Activated T-helper 1 cell treated with anti-CD3 and anti-CD28 coated beads, Interleukin-12 subunit alpha, Interleukin-12 subunit beta, Interleukin-2, Interleukin-4 antibody, amounts not matched to agents 30 ng/mL and 10 ng/mL and 1 ng/mL, durations not matched to agents 14 hours and 24 hours and 36 hours (primary cell): ENCODE results near the gene FMN1. TPM values are rescaled to one million over a fixed set of nuclear protein-coding genes. Genes with fewer than 3 reads are reported as not detected.
"Not testable (repeated sequence)": the region's sequence is repeated elsewhere in the genome, so short reads cannot be mapped to it uniquely, and the experiment has no call there.

ENCODE experiments used
- DNase-seq: peaks from one replicate; pipeline ENCODE4 v3.0.0; 2021; ENCODE audit warnings: low spot score
- H3K27ac Mint-ChIP-seq: one replicate; pipeline ENCODE4 v1.8.0; 2021; ENCODE audit warnings: mild to moderate bottlenecking, mixed read lengths
- H3K27me3 Mint-ChIP-seq: one replicate; pipeline ENCODE4 v1.8.0; 2022; ENCODE audit warnings: mild to moderate bottlenecking, moderate library complexity, mixed read lengths; ENCODE audit not compliant: insufficient read depth
- H3K36me3 Mint-ChIP-seq: one replicate; pipeline ENCODE4 v1.8.0; 2021; ENCODE audit warnings: low read depth, mixed read lengths
- H3K4me1 Mint-ChIP-seq: one replicate; pipeline ENCODE4 v1.8.0; 2021; ENCODE audit warnings: low read depth, mixed read lengths
- H3K4me3 Mint-ChIP-seq: one replicate; pipeline ENCODE4 v1.8.0; 2021; ENCODE audit warnings: mild to moderate bottlenecking, moderate library complexity, mixed read lengths
- H3K9me3 Mint-ChIP-seq: one replicate; pipeline ENCODE4 v1.8.0; 2021; ENCODE audit warnings: mixed read lengths
- intact Hi-C: fragments of 100-400 bp; cut with micrococcal nuclease; formaldehyde crosslinking; loops from one replicate; pipeline ENCODE4 v1.15.1; 2024
- total RNA-seq: library from RNA; stranded (reverse); gene quantifications from 2 replicates; pipeline ENCODE4 v1.2.3, GENCODE V29; 2022

FMN1 gene
- total RNA-seq, 1 donor from 2014 or later: 0.03 TPM

GRCh38 chr15:33089878-33090757 lies 104.4 kb downstream of the FMN1 start:
- Mint-ChIP-seq H3K4me3 (no peak overlapping the region), H3K27ac (no peak overlapping the region), H3K36me3 (no peaks in the 10 kb centered on the region), H3K27me3 (peaks cover 7% of the 10 kb centered on the region), H3K9me3 (no peaks in the 10 kb centered on the region), H3K4me1 (no peaks in the 10 kb centered on the region)
- DNase-seq: no peak
- intact Hi-C loops: loop anchor here (10.0 kb wide), 1 partner anchor 415 kb away; no protein-coding TSS in a partner anchor

GRCh38 chr15:33089165-33089877 lies 105.2 kb downstream of the FMN1 start:
- intact Hi-C loops: loop anchor here (10.0 kb wide), 1 partner anchor 415 kb away; no protein-coding TSS in a partner anchor
- no peak overlapping the region for H3K27ac Mint-ChIP-seq
- H3K36me3 Mint-ChIP-seq: no peaks in the 10 kb centered on the region
- no peak for DNase-seq
- H3K9me3 Mint-ChIP-seq: no peaks in the 10 kb centered on the region
- no peak overlapping the region for H3K4me3 Mint-ChIP-seq
- H3K27me3 Mint-ChIP-seq: peaks cover 7% of the 10 kb centered on the region
- no peaks in the 10 kb centered on the region for H3K4me1 Mint-ChIP-seq

- H3K27ac Mint-ChIP-seq: no peak overlapping the region
- intact Hi-C loops: loop anchor here (1.0 to 10.0 kb wide), 5 partner anchors 46 to 614 kb away; no protein-coding TSS in a partner anchor
- H3K36me3 Mint-ChIP-seq: no peaks in the 10 kb centered on the region
- H3K4me1 Mint-ChIP-seq: no peaks in the 10 kb centered on the region
- H3K4me3 Mint-ChIP-seq: no peak overlapping the region
- H3K9me3 Mint-ChIP-seq: no peaks in the 10 kb centered on the region
- DNase-seq: no peak
- H3K27me3 Mint-ChIP-seq: peaks cover 4% of the 10 kb centered on the region
These were observed 107.9 kb downstream of the FMN1 start for GRCh38 chr15:33086500-33087121.

DNA sequence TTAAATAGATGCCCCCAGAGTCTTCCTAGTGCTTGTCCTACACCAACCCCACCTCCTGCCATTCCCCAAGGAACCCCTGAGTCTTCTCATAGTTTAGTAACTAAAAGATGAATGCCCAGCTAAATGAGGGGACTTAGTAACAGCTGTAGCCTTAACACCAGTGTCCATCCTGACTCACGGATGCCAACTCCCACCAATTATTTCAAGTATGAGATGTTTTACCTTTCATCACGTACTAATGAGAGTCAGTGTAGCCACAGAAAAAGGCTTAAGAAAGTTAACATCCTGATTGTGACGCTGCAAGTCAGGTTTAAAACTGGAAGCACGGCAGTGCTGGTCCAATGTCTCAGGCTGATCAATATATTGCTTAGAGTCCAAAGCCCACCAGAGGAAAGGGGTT lies 109.9 kb downstream of the FMN1 start:
- H3K4me1 Mint-ChIP-seq: no peaks in the 10 kb centered on the region
- no peak for DNase-seq
- H3K36me3 Mint-ChIP-seq: no peaks in the 10 kb centered on the region
- H3K9me3 Mint-ChIP-seq: no peaks in the 10 kb centered on the region
- intact Hi-C loops: loop anchor here (10.0 kb wide), 1 partner anchor 420 kb away; no protein-coding TSS in a partner anchor
- peaks cover 4% of the 10 kb centered on the region for H3K27me3 Mint-ChIP-seq
- H3K27ac Mint-ChIP-seq: no peak overlapping the region
- H3K4me3 Mint-ChIP-seq: no peak overlapping the region

- Mint-ChIP-seq H3K4me3 (no peak overlapping the region), H3K27me3 (peaks cover 4% of the 10 kb centered on the region), H3K9me3 (no peaks in the 10 kb centered on the region), H3K4me1 (no peaks in the 10 kb centered on the region), H3K27ac (no peak overlapping the region), H3K36me3 (no peaks in the 10 kb centered on the region)
- intact Hi-C loops: loop anchor here (10.0 kb wide), 1 partner anchor 421 kb away; no protein-coding TSS in a partner anchor
- DNase-seq: no peak
These were observed 111.1 kb downstream of the FMN1 start for GRCh38 chr15:33083232-33084081.

DNA sequence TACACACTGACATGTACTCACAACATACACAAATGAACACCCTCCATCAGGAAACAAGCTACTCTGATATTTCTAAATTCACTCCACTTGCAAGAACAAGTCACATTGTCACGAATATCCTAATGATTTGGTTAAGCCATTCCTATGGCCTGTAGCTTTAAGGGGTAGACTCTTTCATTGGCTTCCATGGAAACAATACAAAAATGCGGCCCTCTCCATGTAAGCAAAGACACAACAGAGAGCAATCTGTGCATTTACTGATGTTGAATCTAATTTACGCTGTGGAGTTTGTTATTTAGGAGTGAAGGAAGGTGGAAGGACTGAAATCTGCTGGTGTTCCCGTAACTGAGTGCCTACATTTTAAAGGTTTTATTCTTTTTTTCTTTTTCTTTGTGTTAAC lies 114.5 kb downstream of the FMN1 start:
- Mint-ChIP-seq H3K4me1 (no peaks in the 10 kb centered on the region), H3K27ac (no peak overlapping the region), H3K36me3 (no peaks in the 10 kb centered on the region), H3K4me3 (no peak overlapping the region), H3K27me3 (peaks cover 9% of the 10 kb centered on the region), H3K9me3 (no peaks in the 10 kb centered on the region)
- no peak for DNase-seq
- intact Hi-C loops: loop anchor here (10.0 kb wide), 1 partner anchor 425 kb away; no protein-coding TSS in a partner anchor

- H3K27ac Mint-ChIP-seq: no peak overlapping the region
- no peaks in the 10 kb centered on the region for H3K9me3 Mint-ChIP-seq
- H3K4me3 Mint-ChIP-seq: no peak overlapping the region
- peaks cover 9% of the 10 kb centered on the region for H3K27me3 Mint-ChIP-seq
- no peak for DNase-seq
- no peaks in the 10 kb centered on the region for H3K36me3 Mint-ChIP-seq
- intact Hi-C loops: no loop called here
- no peaks in the 10 kb centered on the region for H3K4me1 Mint-ChIP-seq
These were observed 115.9 kb downstream of the FMN1 start for GRCh38 chr15:33078607-33079006.

DNA sequence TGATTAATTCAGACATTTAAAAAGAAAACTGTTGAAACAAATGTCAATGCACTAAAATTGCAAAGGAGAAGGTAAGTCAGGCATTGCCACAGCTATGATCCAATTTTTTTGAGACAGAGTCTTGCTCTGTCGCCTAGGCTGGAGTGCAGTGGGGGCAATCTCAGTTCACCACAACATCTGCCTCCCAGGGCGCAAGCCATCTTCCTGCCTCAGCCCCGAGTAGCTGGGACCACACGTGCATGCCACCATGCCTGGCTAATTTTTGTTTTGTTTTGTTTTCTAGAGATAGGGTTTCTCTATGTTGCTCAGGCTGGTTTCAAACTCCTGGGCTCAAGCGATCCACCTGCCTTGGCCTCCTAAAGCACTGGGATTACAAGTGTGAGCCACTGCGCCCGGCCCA lies 117.6 kb downstream of the FMN1 start:
- intact Hi-C loops: no loop called here
- Mint-ChIP-seq H3K9me3 (no peaks in the 10 kb centered on the region), H3K27me3 (peaks cover 12% of the 10 kb centered on the region), H3K36me3 (no peaks in the 10 kb centered on the region), H3K4me1 (no peaks in the 10 kb centered on the region), H3K4me3 (no peak overlapping the region), H3K27ac (no peak overlapping the region)
- no peak for DNase-seq

DNA sequence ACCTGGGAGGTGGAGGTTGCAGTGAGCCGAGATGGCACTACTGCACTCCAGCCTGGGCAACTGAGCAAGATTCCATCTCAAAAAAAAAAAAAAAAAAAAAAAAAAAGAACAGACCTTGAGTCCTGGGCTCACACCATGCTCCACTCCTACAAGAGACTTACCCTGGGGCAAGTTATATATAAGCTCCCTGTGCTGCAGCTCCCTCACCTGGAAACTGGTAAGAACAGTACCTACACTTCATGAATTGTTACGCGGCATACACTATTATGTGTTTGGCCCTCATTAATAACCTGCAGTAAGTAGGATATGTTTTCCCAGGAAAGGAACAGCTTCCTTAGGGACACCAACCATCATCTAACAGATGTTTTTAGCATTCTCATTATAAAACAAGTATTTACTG lies 119.6 kb downstream of the FMN1 start:
- H3K27me3 Mint-ChIP-seq: peaks cover 18% of the 10 kb centered on the region
- no peak overlapping the region for H3K4me3 Mint-ChIP-seq
- H3K9me3 Mint-ChIP-seq: no peaks in the 10 kb centered on the region
- no peak for DNase-seq
- no peaks in the 10 kb centered on the region for H3K4me1 Mint-ChIP-seq
- H3K36me3 Mint-ChIP-seq: no peaks in the 10 kb centered on the region
- intact Hi-C loops: no loop called here
- H3K27ac Mint-ChIP-seq: no peak overlapping the region

DNA sequence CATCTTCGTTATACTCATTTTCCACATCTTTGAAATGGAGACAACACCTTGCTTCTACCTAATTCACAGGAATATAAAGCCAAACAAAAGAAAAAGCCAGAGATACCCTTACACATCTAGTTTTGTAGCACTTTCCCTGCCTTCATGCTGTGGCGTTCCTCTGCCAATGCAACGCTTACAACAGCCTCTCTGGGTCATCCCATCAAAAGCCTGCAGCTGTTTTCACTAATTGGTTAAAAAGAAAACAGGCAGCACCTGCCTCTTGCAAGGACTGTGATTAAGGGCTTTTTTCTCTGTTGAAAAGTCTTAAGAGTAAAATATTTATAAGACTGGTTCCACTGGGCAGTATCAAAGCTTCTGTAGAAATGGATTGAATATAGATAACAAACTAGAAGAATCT lies 120.3 kb downstream of the FMN1 start:
- H3K27me3 Mint-ChIP-seq: peaks cover 18% of the 10 kb centered on the region

DNA sequence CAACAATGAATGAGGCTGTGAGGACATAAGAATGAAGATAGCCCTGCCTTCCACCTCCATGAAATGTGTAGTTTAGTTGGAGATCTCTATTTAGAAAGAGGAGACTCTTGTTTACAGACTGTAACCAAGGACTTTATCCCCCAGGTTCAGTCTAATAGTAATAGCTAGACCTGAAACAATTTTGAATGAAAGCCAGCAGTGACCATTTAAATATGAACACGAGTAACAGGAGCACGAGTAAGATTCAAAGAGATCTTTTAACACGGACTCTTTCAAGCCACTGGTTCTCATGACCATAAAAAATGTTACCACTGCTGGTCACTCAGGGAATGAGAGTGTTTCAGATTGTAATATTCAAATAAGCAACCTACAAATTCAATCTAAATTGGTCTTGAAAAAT lies 123.1 kb downstream of the FMN1 start:
- intact Hi-C loops: no loop called here

More for the DNA sequence above, 120.3 kb downstream of the FMN1 start:
- intact Hi-C loops: no loop called here
- Mint-ChIP-seq H3K4me1 (no peaks in the 10 kb centered on the region), H3K27ac (no peak overlapping the region), H3K9me3 (no peaks in the 10 kb centered on the region), H3K36me3 (no peaks in the 10 kb centered on the region), H3K4me3 (no peak overlapping the region)
- DNase-seq: no peak

DNA sequence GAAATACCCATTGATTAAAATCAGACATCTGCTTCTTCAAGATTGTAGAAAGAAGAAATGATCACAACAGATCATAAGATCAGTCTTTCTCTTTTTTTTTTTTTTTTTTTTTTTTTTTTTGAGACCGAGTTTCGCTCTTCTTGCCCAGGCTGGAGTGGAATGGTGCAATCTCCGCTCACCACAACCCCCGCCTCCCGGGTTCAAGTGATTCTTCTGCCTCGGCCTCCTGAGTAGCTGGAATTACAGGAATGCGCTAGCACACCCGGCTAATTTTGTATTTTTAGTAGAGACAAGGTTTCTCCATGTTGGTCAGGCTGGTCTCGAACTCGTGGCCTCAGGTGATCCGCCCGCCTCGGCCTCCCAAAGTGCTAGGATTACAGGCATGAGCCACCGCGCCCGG lies 124.6 kb downstream of the FMN1 start:
- H3K9me3 Mint-ChIP-seq, H3K4me1 Mint-ChIP-seq, DNase-seq, H3K27ac Mint-ChIP-seq, intact Hi-C loops, H3K4me3 Mint-ChIP-seq, H3K36me3 Mint-ChIP-seq: not testable (repeated sequence)
- peaks cover 16% of the 10 kb centered on the region for H3K27me3 Mint-ChIP-seq

More for the DNA sequence above, 123.1 kb downstream of the FMN1 start:
- Mint-ChIP-seq H3K4me1 (peaks cover 7% of the 10 kb centered on the region), H3K4me3 (no peak overlapping the region), H3K27ac (no peak overlapping the region), H3K36me3 (no peaks in the 10 kb centered on the region), H3K9me3 (no peaks in the 10 kb centered on the region), H3K27me3 (peaks cover 23% of the 10 kb centered on the region)
- no peak for DNase-seq
